AG09319 (cell line): ENCODE data around the gene ANO3.

ENCODE experiments used
- DNase-seq: peaks from one replicate; pipeline ENCODE4 v3.0.0-alpha.2; 2010; ENCODE audit warnings: low read depth; ENCODE audit errors: extremely low read depth
- TF ChIP-seq, protein P1 (sequence below): IDR thresholded peaks from 2 replicates; pipeline ENCODE4 v1.5.1; 2011; ENCODE audit warnings: low read depth, mild to moderate bottlenecking, inconsistent platforms, low read length, moderate library complexity

ANO3 gene

DNA sequence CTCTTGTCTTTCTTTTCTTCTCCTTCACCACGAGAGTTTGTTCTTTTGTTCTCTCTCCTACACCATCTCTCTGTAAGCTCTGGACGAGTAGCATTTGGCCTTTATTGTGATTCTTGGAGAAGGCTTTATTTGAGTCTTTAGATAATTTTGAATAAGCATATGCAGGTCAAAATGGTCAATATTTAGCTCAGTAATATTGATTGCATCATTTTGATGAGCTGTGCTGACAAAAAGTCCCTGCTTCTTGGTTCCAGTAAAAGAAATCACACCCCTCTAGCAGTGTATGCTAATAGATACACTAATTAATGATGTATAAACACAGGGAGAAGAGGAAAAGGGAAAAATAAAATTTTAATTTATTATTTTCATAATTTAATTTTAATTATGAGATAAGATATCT is 266.0 kb downstream of the ANO3 start:
- TF ChIP-seq, protein P1, sequence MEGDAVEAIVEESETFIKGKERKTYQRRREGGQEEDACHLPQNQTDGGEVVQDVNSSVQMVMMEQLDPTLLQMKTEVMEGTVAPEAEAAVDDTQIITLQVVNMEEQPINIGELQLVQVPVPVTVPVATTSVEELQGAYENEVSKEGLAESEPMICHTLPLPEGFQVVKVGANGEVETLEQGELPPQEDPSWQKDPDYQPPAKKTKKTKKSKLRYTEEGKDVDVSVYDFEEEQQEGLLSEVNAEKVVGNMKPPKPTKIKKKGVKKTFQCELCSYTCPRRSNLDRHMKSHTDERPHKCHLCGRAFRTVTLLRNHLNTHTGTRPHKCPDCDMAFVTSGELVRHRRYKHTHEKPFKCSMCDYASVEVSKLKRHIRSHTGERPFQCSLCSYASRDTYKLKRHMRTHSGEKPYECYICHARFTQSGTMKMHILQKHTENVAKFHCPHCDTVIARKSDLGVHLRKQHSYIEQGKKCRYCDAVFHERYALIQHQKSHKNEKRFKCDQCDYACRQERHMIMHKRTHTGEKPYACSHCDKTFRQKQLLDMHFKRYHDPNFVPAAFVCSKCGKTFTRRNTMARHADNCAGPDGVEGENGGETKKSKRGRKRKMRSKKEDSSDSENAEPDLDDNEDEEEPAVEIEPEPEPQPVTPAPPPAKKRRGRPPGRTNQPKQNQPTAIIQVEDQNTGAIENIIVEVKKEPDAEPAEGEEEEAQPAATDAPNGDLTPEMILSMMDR, result no peak
- DNase-seq, result no peak

- TF ChIP-seq, protein P1, result no peak
- DNase-seq, result no peak
These were observed 267.5 kb downstream of the ANO3 start for GRCh38 chr11:26599425-26599824.

GRCh38 chr11:26599876-26600434 is 268.0 kb downstream of the ANO3 start:
- no peak for DNase-seq

GRCh38 chr11:26607725-26608506 is 276.0 kb downstream of the ANO3 start:
- DNase-seq, result no peak
- TF ChIP-seq, protein P1, result no peak

More at GRCh38 chr11:26599876-26600434, 268.0 kb downstream of the ANO3 start:
- TF ChIP-seq, protein P1, result no peak

DNA sequence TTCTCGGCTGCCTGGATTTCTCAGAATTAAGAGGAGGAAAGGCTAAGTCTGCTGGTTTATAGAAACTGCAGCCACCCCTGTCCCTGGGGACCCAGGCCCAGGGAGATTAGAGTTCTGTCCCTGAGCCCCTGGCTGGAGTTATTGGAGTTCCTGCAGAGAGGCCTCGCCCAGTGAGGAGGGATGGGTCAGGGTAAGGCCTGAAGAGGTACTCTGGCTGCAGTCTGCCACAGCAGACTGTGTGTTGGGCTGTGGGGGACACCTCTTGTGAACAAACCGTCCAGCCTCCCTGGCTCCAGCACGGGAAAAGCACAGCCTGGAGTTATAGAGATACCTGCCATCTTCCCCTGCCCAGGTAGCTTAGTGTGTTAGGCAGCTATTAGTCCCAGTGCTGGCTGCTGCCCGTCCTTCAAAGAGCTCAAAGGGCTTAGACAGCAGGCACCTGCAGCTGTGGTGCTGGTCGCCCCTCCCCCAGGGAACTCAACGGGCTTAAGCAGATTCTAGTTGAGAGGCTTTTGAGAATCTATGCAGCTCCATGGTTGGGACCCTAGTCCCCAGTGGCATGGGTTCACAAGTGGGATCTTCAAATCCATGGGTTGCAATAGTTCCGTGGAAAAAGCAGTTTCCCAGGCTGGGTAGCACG is 276.7 kb downstream of the ANO3 start:
- TF ChIP-seq, protein P1, result no peak
- DNase-seq, result no peak

GRCh38 chr11:26613759-26614158 is 281.8 kb downstream of the ANO3 start:
- DNase-seq, result no peak
- TF ChIP-seq, protein P1, result no peak

DNA sequence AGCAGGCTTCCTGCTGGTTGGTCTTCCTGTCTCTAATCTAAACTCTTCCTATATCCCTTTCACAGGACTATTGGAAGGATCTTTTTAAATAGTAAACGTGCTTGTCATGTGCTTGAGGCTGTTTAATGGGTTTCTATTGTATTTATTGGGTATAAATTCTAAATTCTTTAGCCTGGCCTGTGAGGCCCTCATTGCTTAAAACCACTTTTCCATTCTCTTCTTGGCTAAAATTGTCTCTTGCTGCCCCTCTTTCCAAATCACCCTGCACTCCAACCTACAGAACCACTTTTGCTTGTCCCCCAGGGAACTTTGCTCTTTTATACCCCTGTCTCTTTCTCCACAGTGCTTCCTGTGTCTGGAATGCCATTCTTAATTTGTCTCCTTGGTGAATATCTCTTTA is 286.5 kb downstream of the ANO3 start:
- no peak for DNase-seq
- TF ChIP-seq, protein P1, result no peak
